Measurements from ENCODE around the gene ARL4D. TPM values are rescaled to one million over a fixed set of nuclear protein-coding genes. Genes with fewer than 3 reads are reported as not detected.

The ARL4D gene
- polyA plus RNA-seq, 1 donor from 2014 or later = 10.6 TPM

GRCh38 chr17:43382776-43383175, 16.0 kb upstream of the ARL4D start:
- Histone ChIP-seq H3K27ac (ENCODE audit: low read length) (no peak overlapping the region), H4K20me1 (ENCODE audit: insufficient read depth) (no peaks in the 10 kb centered on the region), H3K9ac (ENCODE audit: low read length) (no peak overlapping the region), H3K4me3 (ENCODE audit: low read length) (no peak overlapping the region), H3K4me2 (ENCODE audit: low read length) (no peak overlapping the region), H3K79me2 (replicated peaks; ENCODE audit: insufficient read depth, low read length) (no peaks in the 10 kb centered on the region), H3K9me3 (ENCODE audit: low read length) (no peaks in the 10 kb centered on the region), H3K27me3 (ENCODE audit: insufficient read depth, low read depth, low read length) (no peaks in the 10 kb centered on the region), H3K9me2 (ENCODE audit: insufficient read depth, low read length) (no peaks in the 10 kb centered on the region), H3K36me3 (ENCODE audit: insufficient read depth, low read length) (no peaks in the 10 kb centered on the region), H3F3A (ENCODE audit: insufficient read depth, low read length, poor library complexity, severe bottlenecking) (no peaks in the 10 kb centered on the region), H2AFZ (ENCODE audit: low read depth, low read length) (no peak overlapping the region)
- TF ChIP-seq REST (IDR thresholded peaks at IDR 0.05; ENCODE audit: borderline replicate concordance) (no peak), CTCF (IDR thresholded peaks at IDR 0.05; ENCODE audit: poor library complexity, severe bottlenecking) (no peak), RAD21 (conservative IDR thresholded peaks at IDR 0.05) (no peak), EP300 (conservative IDR thresholded peaks at IDR 0.05; ENCODE audit: poor library complexity, severe bottlenecking) (no peak), POLR2AphosphoS5 (IDR thresholded peaks at IDR 0.05) (no peak), SMC3 (conservative IDR thresholded peaks at IDR 0.05; ENCODE audit: poor library complexity) (no peak), TAF1 (IDR thresholded peaks at IDR 0.05; ENCODE audit: low read depth) (no peak), EZH2 (IDR thresholded peaks at IDR 0.05; ENCODE audit: borderline replicate concordance, insufficient read depth, low read length, poor library complexity, severe bottlenecking) (no peak), MXI1 (conservative IDR thresholded peaks at IDR 0.05; ENCODE audit: poor library complexity, severe bottlenecking) (no peak)

- Histone ChIP-seq H3K27ac (ENCODE audit: low read length) (peak overlapping the region; percentile 8), H3K36me3 (ENCODE audit: insufficient read depth, low read length) (no peaks in the 10 kb centered on the region), H3K4me2 (ENCODE audit: low read length) (no peak overlapping the region), H3K9me2 (ENCODE audit: insufficient read depth, low read length) (no peaks in the 10 kb centered on the region), H3K9ac (ENCODE audit: low read length) (no peak overlapping the region), H3K9me3 (ENCODE audit: low read length) (no peaks in the 10 kb centered on the region), H3K27me3 (ENCODE audit: insufficient read depth, low read depth, low read length) (no peaks in the 10 kb centered on the region), H3F3A (ENCODE audit: insufficient read depth, low read length, poor library complexity, severe bottlenecking) (no peaks in the 10 kb centered on the region), H3K4me3 (ENCODE audit: low read length) (no peak overlapping the region), H4K20me1 (ENCODE audit: insufficient read depth) (no peaks in the 10 kb centered on the region), H3K79me2 (replicated peaks; ENCODE audit: insufficient read depth, low read length) (no peaks in the 10 kb centered on the region), H2AFZ (ENCODE audit: low read depth, low read length) (no peak overlapping the region)
- no peak for TF ChIP-seq EZH2 (IDR thresholded peaks at IDR 0.05; ENCODE audit: borderline replicate concordance, insufficient read depth, low read length, poor library complexity, severe bottlenecking)
- no peak for TF ChIP-seq RAD21 (conservative IDR thresholded peaks at IDR 0.05)
- no peak for TF ChIP-seq SMC3 (conservative IDR thresholded peaks at IDR 0.05; ENCODE audit: poor library complexity)
- TF ChIP-seq EP300 (conservative IDR thresholded peaks at IDR 0.05; ENCODE audit: poor library complexity, severe bottlenecking) = no peak
- no peak for TF ChIP-seq TAF1 (IDR thresholded peaks at IDR 0.05; ENCODE audit: low read depth)
- no peak for TF ChIP-seq CTCF (IDR thresholded peaks at IDR 0.05; ENCODE audit: poor library complexity, severe bottlenecking)
- TF ChIP-seq POLR2AphosphoS5 (IDR thresholded peaks at IDR 0.05) = no peak
- no peak for TF ChIP-seq MXI1 (conservative IDR thresholded peaks at IDR 0.05; ENCODE audit: poor library complexity, severe bottlenecking)
- no peak for TF ChIP-seq REST (IDR thresholded peaks at IDR 0.05; ENCODE audit: borderline replicate concordance)
These were observed 15.4 kb upstream of the ARL4D start for GRCh38 chr17:43383372-43383771.
